DND-41 (cell line): ENCODE data around the gene MSI2.

Experiments used
- ATAC-seq: fragments of 200-7000 bp; cut with Tn5 transposase; 3 replicates; pipeline ENCODE4 v1.9.1; 2021; ENCODE audit warnings: low read depth; ENCODE audit not compliant: insufficient read depth
- DNase-seq: peaks from one replicate; pipeline ENCODE4 v3.0.0-alpha.2; 2020
- H2AFZ ChIP-seq: 2 replicates; pipeline ENCODE4 v1.6.0; 2012; ENCODE audit warnings: low read depth, low read length
- H3K27ac ChIP-seq: 2 replicates; pipeline ENCODE4 v1.5.1; 2012; ENCODE audit warnings: low read length, inconsistent platforms
- H3K27me3 ChIP-seq: fragments of 200-600 bp; sonication (generic); 2 replicates; pipeline ENCODE4 v1.6.0; 2012; ENCODE audit warnings: low read length, mild to moderate bottlenecking, inconsistent platforms; ENCODE audit not compliant: insufficient read depth, poor library complexity
- H3K36me3 ChIP-seq: 2 replicates; pipeline ENCODE4 v1.5.1; 2012; ENCODE audit warnings: low read length, inconsistent platforms; ENCODE audit not compliant: insufficient read depth
- H3K4me1 ChIP-seq: 2 replicates; pipeline ENCODE4 v1.5.1; 2012; ENCODE audit warnings: mild to moderate bottlenecking, low read length; ENCODE audit not compliant: insufficient read depth
- H3K4me2 ChIP-seq: 2 replicates; pipeline ENCODE4 v1.6.0; 2012; ENCODE audit warnings: mild to moderate bottlenecking, moderate library complexity, low read length, inconsistent platforms; ENCODE audit not compliant: insufficient read depth
- H3K4me3 ChIP-seq, 2 experiments: fragments of 200-600 bp in 1 of 2; shearing (Covaris generic) in 1 of 2; 2 replicates each; pipeline ENCODE4 v1.5.1; 2012 to 2016; ENCODE audit warnings: inconsistent platforms in 2 of 2, low read length in 2 of 2, mild to moderate bottlenecking in 2 of 2, low read depth in 1 of 2, moderate library complexity in 1 of 2
- H3K79me2 ChIP-seq: 2 replicates; pipeline ENCODE4 v1.6.0; 2012; ENCODE audit warnings: low read length, inconsistent platforms; ENCODE audit not compliant: insufficient read depth
- H3K9ac ChIP-seq: 2 replicates; pipeline ENCODE4 v1.6.0; 2012; ENCODE audit warnings: low read depth, mild to moderate bottlenecking, inconsistent platforms, low read length, moderate library complexity
- H3K9me3 ChIP-seq: 2 replicates; pipeline ENCODE4 v1.5.1; 2012; ENCODE audit warnings: low read length, moderate library complexity, mild to moderate bottlenecking, inconsistent platforms; ENCODE audit not compliant: insufficient read depth, severe bottlenecking
- H4K20me1 ChIP-seq: 2 replicates; pipeline ENCODE4 v1.6.0; 2012; ENCODE audit warnings: low read length; ENCODE audit not compliant: insufficient read depth
- EZH2 ChIP-seq: IDR thresholded peaks from 3 replicates; pipeline ENCODE4 v1.6.1; 2012; ENCODE audit warnings: borderline replicate concordance, low read depth, mild to moderate bottlenecking, moderate library complexity, low read length, inconsistent platforms; ENCODE audit not compliant: severe bottlenecking
- TF ChIP-seq, protein P1 (sequence below): IDR thresholded peaks from 2 replicates; pipeline ENCODE4 v1.5.1; 2012; ENCODE audit warnings: borderline replicate concordance, low read length, moderate library complexity, mild to moderate bottlenecking; ENCODE audit not compliant: poor library complexity, severe bottlenecking; ENCODE audit errors: extremely low read depth

MSI2 gene

DNA sequence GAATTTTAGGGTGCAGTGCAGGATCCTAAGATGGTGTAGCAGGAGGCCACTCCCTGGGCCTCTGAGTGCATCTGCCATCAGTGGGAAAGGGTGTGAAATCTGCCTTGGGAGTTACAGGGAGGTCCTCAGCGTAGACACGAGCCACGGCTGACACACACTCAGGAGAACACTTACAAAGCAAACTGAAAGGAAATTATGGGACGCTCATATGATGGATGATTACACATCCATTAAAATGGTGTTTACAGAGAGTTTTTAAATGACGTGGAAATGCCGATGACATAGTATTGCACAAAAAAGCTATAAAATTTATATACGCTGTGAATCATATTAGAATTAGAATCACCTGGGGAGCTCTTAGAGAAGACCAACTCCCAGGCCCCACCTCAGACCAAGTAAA is 313.5 kb downstream of the MSI2 start:
- no peaks in the 10 kb centered on the region for H3K27me3 ChIP-seq
- H2AFZ ChIP-seq: no peak overlapping the region
- peaks cover 19% of the 10 kb centered on the region; the same call in 1 of the 2 replicates for H3K4me1 ChIP-seq
- no peak overlapping the region for H3K4me3 ChIP-seq
- TF ChIP-seq, protein P1, sequence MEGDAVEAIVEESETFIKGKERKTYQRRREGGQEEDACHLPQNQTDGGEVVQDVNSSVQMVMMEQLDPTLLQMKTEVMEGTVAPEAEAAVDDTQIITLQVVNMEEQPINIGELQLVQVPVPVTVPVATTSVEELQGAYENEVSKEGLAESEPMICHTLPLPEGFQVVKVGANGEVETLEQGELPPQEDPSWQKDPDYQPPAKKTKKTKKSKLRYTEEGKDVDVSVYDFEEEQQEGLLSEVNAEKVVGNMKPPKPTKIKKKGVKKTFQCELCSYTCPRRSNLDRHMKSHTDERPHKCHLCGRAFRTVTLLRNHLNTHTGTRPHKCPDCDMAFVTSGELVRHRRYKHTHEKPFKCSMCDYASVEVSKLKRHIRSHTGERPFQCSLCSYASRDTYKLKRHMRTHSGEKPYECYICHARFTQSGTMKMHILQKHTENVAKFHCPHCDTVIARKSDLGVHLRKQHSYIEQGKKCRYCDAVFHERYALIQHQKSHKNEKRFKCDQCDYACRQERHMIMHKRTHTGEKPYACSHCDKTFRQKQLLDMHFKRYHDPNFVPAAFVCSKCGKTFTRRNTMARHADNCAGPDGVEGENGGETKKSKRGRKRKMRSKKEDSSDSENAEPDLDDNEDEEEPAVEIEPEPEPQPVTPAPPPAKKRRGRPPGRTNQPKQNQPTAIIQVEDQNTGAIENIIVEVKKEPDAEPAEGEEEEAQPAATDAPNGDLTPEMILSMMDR: no peak
- TF ChIP-seq EZH2: no peak
- H3K4me2 ChIP-seq: no peak overlapping the region
- H3K9me3 ChIP-seq: no peaks in the 10 kb centered on the region
- peaks cover 27% of the 10 kb centered on the region; the same call in 1 of the 2 replicates for H4K20me1 ChIP-seq
- H3K79me2 ChIP-seq: peaks cover 98% of the 10 kb centered on the region
- H3K27ac ChIP-seq: peak overlapping the region; percentile 70
- ATAC-seq (no peak), DNase-seq (no peak)
- H3K9ac ChIP-seq: no peak overlapping the region
- peaks cover 98% of the 10 kb centered on the region for H3K36me3 ChIP-seq

DNA sequence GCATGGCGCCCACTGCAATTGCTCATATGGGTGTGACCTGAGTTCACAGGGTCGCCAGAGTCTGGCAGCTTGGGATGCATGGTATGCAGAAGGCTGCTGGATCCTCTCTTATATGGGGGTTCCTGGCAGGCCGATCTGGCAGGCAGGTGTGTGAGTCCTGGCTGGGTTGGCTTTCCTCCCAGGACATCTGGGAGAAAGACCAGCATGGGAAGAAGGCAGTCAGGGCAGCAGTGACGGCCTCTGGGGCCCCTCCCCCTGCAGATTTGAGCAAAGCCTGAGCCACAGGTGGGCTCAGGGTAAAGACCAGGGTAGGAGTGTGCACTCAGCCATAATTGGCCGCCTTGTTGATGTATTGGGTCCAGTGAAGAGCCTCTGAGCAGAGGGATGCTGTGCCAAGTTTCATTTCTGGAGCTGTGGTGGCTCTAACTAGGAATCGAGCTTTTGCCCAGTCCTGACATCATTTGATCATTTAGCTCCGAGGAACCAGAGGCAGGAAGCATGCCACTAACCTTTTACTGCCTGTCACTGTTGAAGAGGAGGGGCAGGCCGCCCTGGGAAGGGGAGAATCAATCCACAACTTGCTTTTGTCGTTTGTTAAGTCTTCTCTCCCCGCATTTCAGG is 314.5 kb downstream of the MSI2 start:
- no peak overlapping the region for H3K4me3 ChIP-seq
- peaks cover 96% of the 10 kb centered on the region for H3K79me2 ChIP-seq
- no peak overlapping the region for H2AFZ ChIP-seq
- H3K9ac ChIP-seq: no peak overlapping the region
- no peaks in the 10 kb centered on the region for H3K27me3 ChIP-seq
- H3K27ac ChIP-seq: peak overlapping the region; percentile 70
- peaks cover 94% of the 10 kb centered on the region for H3K36me3 ChIP-seq
- H4K20me1 ChIP-seq: peaks cover 25% of the 10 kb centered on the region; the same call in 1 of the 2 replicates
- peaks cover 19% of the 10 kb centered on the region; the same call in 1 of the 2 replicates for H3K4me1 ChIP-seq
- DNase-seq: no peak
- TF ChIP-seq EZH2: no peak
- TF ChIP-seq, protein P1: no peak
- H3K9me3 ChIP-seq: no peaks in the 10 kb centered on the region
- no peak; the same call in 2 of the 3 replicates for ATAC-seq
- H3K4me2 ChIP-seq: no peak overlapping the region

DNA sequence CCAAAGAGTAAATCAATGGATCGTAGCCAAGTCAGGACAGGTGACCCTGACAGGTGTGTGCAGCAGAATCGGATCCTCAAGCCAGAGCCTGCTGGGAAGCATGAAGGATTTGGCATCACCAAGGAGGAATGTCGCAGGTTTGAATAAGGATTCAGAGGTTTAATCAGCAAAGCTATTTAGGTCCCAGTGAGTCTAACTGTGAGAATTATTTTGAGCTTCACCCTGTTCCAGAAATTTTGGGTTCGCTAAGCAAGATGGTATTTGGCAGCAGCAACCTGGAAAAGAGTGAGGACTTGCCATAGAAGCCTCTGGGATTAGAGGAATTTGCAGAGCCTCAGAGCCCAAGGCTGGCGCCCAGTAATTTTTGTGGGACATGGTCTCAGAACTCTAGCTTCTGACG is 315.7 kb downstream of the MSI2 start:
- no peak overlapping the region for H3K9ac ChIP-seq
- H3K4me2 ChIP-seq: no peak overlapping the region
- H3K27me3 ChIP-seq: no peaks in the 10 kb centered on the region
- H3K9me3 ChIP-seq: no peaks in the 10 kb centered on the region
- H2AFZ ChIP-seq: no peak overlapping the region
- H4K20me1 ChIP-seq: peaks cover 25% of the 10 kb centered on the region; the same call in 1 of the 2 replicates
- DNase-seq (no peak), ATAC-seq (no peak)
- H3K4me3 ChIP-seq: no peak overlapping the region
- H3K4me1 ChIP-seq: peaks cover 19% of the 10 kb centered on the region; the same call in 1 of the 2 replicates
- no peak for TF ChIP-seq EZH2
- TF ChIP-seq, protein P1: no peak
- H3K36me3 ChIP-seq: peaks cover 91% of the 10 kb centered on the region
- peak overlapping the region; percentile 49 for H3K27ac ChIP-seq
- peaks cover 96% of the 10 kb centered on the region for H3K79me2 ChIP-seq
